ENCODE results near the gene MIPOL1. TPM values are rescaled to one million over a fixed set of nuclear protein-coding genes. Genes with fewer than 3 reads are reported as not detected.

Gene MIPOL1
- total and polyA plus RNA-seq, 2 of the 13 experiments (the other 11 are each of a cell fraction or from before 2014, with no cell fraction given), result 8.6 to 34.2 TPM

GRCh38 chr14:37329189-37330001 lies 131.7 kb downstream of the MIPOL1 start (continued):
- TF ChIP-seq RFXANK (CRISPR knock-in tag; IDR thresholded peaks at IDR 0.05) (0 out of 2 replicates have a peak, but pooled peaks have one; percentile 64), SMAD1 (CRISPR knock-in tag; IDR thresholded peaks at IDR 0.05; ENCODE audit: borderline replicate concordance, low read depth) (no peak), ZNF3 (CRISPR knock-in tag; IDR thresholded peaks at IDR 0.05) (0 out of 2 replicates have a peak, but pooled peaks have one; percentile 46), MYC (CRISPR knock-in tag; IDR thresholded peaks at IDR 0.05; ENCODE audit: borderline replicate concordance) (no peak), SMAD3 (CRISPR knock-in tag; IDR thresholded peaks at IDR 0.05) (peak; percentile 78; the same call in 1 of the 2 replicates), NR2F1 (CRISPR knock-in tag; IDR thresholded peaks at IDR 0.05) (no peak), ZNF430 (CRISPR knock-in tag; IDR thresholded peaks at IDR 0.05) (no peak), SSRP1 (CRISPR knock-in tag; IDR thresholded peaks at IDR 0.05) (no peak), ZNF660 (CRISPR knock-in tag; IDR thresholded peaks at IDR 0.05; ENCODE audit: borderline replicate concordance, low read depth) (no peak), PAWR (CRISPR knock-in tag; IDR thresholded peaks at IDR 0.05; ENCODE audit: borderline replicate concordance) (no peak)

DNA sequence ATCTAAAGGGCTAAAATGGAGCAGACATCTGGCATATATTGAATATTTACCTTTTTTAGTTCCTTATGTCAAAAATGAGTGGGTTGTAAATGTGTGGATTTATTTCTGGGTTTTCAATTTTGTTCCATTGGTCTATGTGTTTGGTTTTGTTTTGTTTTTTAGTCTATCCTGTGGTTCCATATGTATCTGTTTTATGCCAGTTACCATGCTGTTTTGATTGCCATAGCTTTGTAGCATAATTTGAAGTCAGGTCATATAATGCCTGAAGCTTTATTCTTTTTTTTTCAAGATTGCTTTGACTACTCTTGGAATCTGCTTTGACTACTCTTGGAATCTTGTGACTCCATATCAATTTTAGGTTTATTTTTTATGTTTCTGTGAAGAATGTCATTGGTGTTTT lies 133.2 kb downstream of the MIPOL1 start:
- intact Hi-C loops (cut with micrococcal nuclease; ENCODE audit: unreplicated experiment) (no loop called here), in situ Hi-C loops (cut with HindIII; ENCODE audit: extremely low pct_ligation_motif_present, low pct_unique_long_range_greater_than_20kb) (no loop called here)
- H3K27ac ChIP-seq (ENCODE audit: extremely low read length, insufficient read depth, low read length), result no peak overlapping the region
- POLR2A ChIA-PET, result no interaction called here
- no peaks in the 10 kb centered on the region for H3K27me3 ChIP-seq (ENCODE audit: control insufficient read depth in 1 of 2, insufficient read depth in 2 of 2, low read length in 2 of 2)
- DNase-seq (ENCODE audit: low spot score), result no peak
- no peak overlapping the region for H3K4me2 ChIP-seq (ENCODE audit: low read depth, low read length)
- no peaks in the 10 kb centered on the region for H4K20me1 ChIP-seq (ENCODE audit: insufficient read depth, low read length)
- no peak for ATAC-seq
- no peak overlapping the region for H3K4me3 ChIP-seq (replicated peaks in 1 of 3; ENCODE audit: insufficient read depth in 1 of 3, low read depth in 2 of 3, low read length in 3 of 3)
- CTCF ChIA-PET (ENCODE audit: low intra/inter-chr PET ratio, low total read pairs), result no interaction called here
- no peaks in the 10 kb centered on the region for H3K36me3 ChIP-seq (replicated peaks in 1 of 2; ENCODE audit: control insufficient read depth in 1 of 2, insufficient read depth in 2 of 2, low read length in 2 of 2)
- BruUV-seq (replicated peaks), result no TSS peak
- no peak overlapping the region for H3K9ac ChIP-seq (ENCODE audit: insufficient read depth, low read depth, low read length)
- no peak for FAIRE-seq
- no peaks in the 10 kb centered on the region for H3K79me2 ChIP-seq (ENCODE audit: insufficient read depth, low read length)
- peaks cover 8% of the 10 kb centered on the region for H3K9me3 ChIP-seq (ENCODE audit: low read length)
- no peak overlapping the region for H2AFZ ChIP-seq (ENCODE audit: low read length)
- H3K4me1 ChIP-seq (ENCODE audit: insufficient read depth, low read length), result peaks cover 30% of the 10 kb centered on the region
- TF ChIP-seq FOXK2 (IDR thresholded peaks at IDR 0.05) (no peak), ELF3 (CRISPR knock-in tag; IDR thresholded peaks at IDR 0.05) (0 out of 2 replicates have a peak, but pooled peaks have one; percentile 4), SMYD3 (CRISPR knock-in tag; IDR thresholded peaks at IDR 0.05) (peak; percentile 43; the same call in 1 of the 2 replicates), CHD4 (IDR thresholded peaks at IDR 0.05; ENCODE audit: borderline replicate concordance, low read length) (peak; percentile 87; the same call in 1 of the 2 replicates), ZHX2 (IDR thresholded peaks at IDR 0.05; ENCODE audit: low read depth) (no peak), ZHX2 (CRISPR knock-in tag; IDR thresholded peaks at IDR 0.05; ENCODE audit: borderline replicate concordance) (no peak), RCOR2 (CRISPR knock-in tag; IDR thresholded peaks at IDR 0.05) (peak; percentile 55; the same call in 1 of the 2 replicates), ZNF234 (CRISPR knock-in tag; conservative IDR thresholded peaks at IDR 0.05) (no peak), THYN1 (CRISPR knock-in tag; IDR thresholded peaks at IDR 0.05; ENCODE audit: borderline replicate concordance, low read depth) (0 out of 2 replicates have a peak, but pooled peaks have one; percentile 79), TCF7L2 (IDR thresholded peaks at IDR 0.05; ENCODE audit: low read depth, low read length) (no peak)
